OCI-LY3 (cell line): Measurements from ENCODE around the gene ALDH2.
"Not testable (repeated sequence)": the region's sequence is repeated elsewhere in the genome, so short reads cannot be mapped to it uniquely, and the experiment has no call there.

Source experiments
- H2AFZ ChIP-seq: fragments of 200-600, 300-600 bp; shearing (Covaris generic); 2 replicates; pipeline ENCODE4 v1.6.0; 2014; ENCODE audit warnings: antibody characterized with exemption, low read depth, low read length
- H3K27ac ChIP-seq: fragments of 200-600, 300-600 bp; sonication (generic); 2 replicates; pipeline ENCODE4 v1.5.1; 2014; ENCODE audit warnings: mild to moderate bottlenecking, low read length, moderate library complexity, mixed read lengths
- H3K27me3 ChIP-seq: fragments of 200-600, 300-600 bp; sonication (generic); 2 replicates; pipeline ENCODE4 v1.6.1; 2014; ENCODE audit warnings: low read depth, low read length, mixed read lengths
- H3K36me3 ChIP-seq: fragments of 200-600, 300-600 bp; sonication (generic); replicated peaks from 2 replicates; pipeline ENCODE3; 2014; ENCODE audit warnings: low read depth, low read length, mixed read lengths
- H3K4me1 ChIP-seq: fragments of 300-600, 200-600 bp; sonication (generic); 2 replicates; pipeline ENCODE4 v1.6.1; 2014; ENCODE audit warnings: low read length, mixed read lengths
- H3K4me2 ChIP-seq: fragments of 200-600, 300-600 bp; sonication (generic); 2 replicates; pipeline ENCODE4 v1.6.1; 2014; ENCODE audit warnings: low read length, mixed read lengths
- H3K4me3 ChIP-seq: fragments of 300-600, 200-600 bp; sonication (generic); 2 replicates; pipeline ENCODE4 v1.5.1; 2014; ENCODE audit warnings: antibody characterized with exemption, mild to moderate bottlenecking, low read length, moderate library complexity
- H3K79me2 ChIP-seq: fragments of 300-600, 200-600 bp; shearing (Covaris generic); 2 replicates; pipeline ENCODE4 v1.6.1; 2014; ENCODE audit warnings: mild to moderate bottlenecking, low read length, mixed read lengths
- H3K9ac ChIP-seq: fragments of 300-600, 200-600 bp; shearing (Covaris generic); 2 replicates; pipeline ENCODE4 v1.6.0; 2014; ENCODE audit warnings: mild to moderate bottlenecking, low read length, moderate library complexity
- H3K9me3 ChIP-seq: fragments of 200-600, 300-600 bp; shearing (Covaris generic); 2 replicates; pipeline ENCODE4 v1.6.1; 2014; ENCODE audit warnings: low read length, mixed read lengths; ENCODE audit not compliant: insufficient read depth
- H4K20me1 ChIP-seq: fragments of 200-600, 300-600 bp; sonication (generic); 2 replicates; pipeline ENCODE4 v1.6.1; 2016; ENCODE audit warnings: low read length, mixed read lengths; ENCODE audit not compliant: insufficient read depth
- CTCF ChIP-seq: fragments of 200-600, 300-600 bp; sonication (generic); IDR thresholded peaks from 2 replicates; pipeline ENCODE4 v1.5.1; 2014; ENCODE audit warnings: antibody characterized with exemption, low read length, low read depth
- EZH2phosphoT487 ChIP-seq: fragments of 200-600 bp; shearing (Covaris generic); IDR thresholded peaks from 2 replicates; pipeline ENCODE4 v1.6.1; 2018; ENCODE audit warnings: antibody characterized with exemption, mixed run types, low read depth

Gene ALDH2

GRCh38 chr12:111826992-111827391 lies 60.3 kb downstream of the ALDH2 start:
- Histone ChIP-seq H3K4me3 (no peak overlapping the region), H3K79me2 (no peaks in the 10 kb centered on the region), H3K4me1 (no peaks in the 10 kb centered on the region), H4K20me1 (no peaks in the 10 kb centered on the region), H3K27ac (no peak overlapping the region), H2AFZ (no peak overlapping the region), H3K36me3 (no peaks in the 10 kb centered on the region), H3K4me2 (no peak overlapping the region), H3K27me3 (peaks cover 14% of the 10 kb centered on the region), H3K9me3 (no peaks in the 10 kb centered on the region), H3K9ac (no peak overlapping the region)
- no peak for TF ChIP-seq EZH2phosphoT487
- no peak for TF ChIP-seq CTCF

DNA sequence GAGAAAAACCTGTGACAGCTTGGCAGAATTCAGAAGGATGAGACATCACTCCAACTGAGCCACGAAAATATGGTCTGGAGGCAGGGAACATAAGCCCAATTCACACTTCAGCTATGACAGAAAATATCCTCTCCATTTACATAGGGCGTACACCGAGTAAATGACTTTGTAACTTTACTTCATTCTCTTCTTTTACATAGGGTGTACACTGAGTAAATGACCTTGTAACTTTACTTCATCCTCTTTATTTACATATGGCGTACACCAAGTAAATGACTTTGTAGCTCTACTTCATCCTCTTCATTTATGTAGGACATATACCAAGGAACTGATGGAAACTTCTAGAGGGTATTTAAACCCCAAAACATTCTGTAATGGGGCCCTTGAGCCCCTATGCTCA lies 61.2 kb downstream of the ALDH2 start:
- Histone ChIP-seq H3K27ac (no peak overlapping the region), H3K79me2 (no peaks in the 10 kb centered on the region), H3K9me3 (no peaks in the 10 kb centered on the region), H3K4me1 (no peaks in the 10 kb centered on the region), H4K20me1 (no peaks in the 10 kb centered on the region), H3K9ac (no peak overlapping the region), H3K36me3 (no peaks in the 10 kb centered on the region), H2AFZ (no peak overlapping the region), H3K4me3 (no peak overlapping the region), H3K27me3 (peaks cover 12% of the 10 kb centered on the region), H3K4me2 (no peak overlapping the region)
- TF ChIP-seq CTCF (no peak), EZH2phosphoT487 (no peak)

GRCh38 chr12:111828338-111828979 lies 61.7 kb downstream of the ALDH2 start:
- Histone ChIP-seq H3K36me3 (no peaks in the 10 kb centered on the region), H3K4me3 (no peak overlapping the region), H3K9me3 (no peaks in the 10 kb centered on the region), H3K27ac (no peak overlapping the region), H3K27me3 (peaks cover 6% of the 10 kb centered on the region), H3K4me2 (no peak overlapping the region), H2AFZ (no peak overlapping the region), H4K20me1 (no peaks in the 10 kb centered on the region), H3K4me1 (no peaks in the 10 kb centered on the region), H3K79me2 (no peaks in the 10 kb centered on the region), H3K9ac (no peak overlapping the region)
- TF ChIP-seq CTCF: no peak
- TF ChIP-seq EZH2phosphoT487: no peak

DNA sequence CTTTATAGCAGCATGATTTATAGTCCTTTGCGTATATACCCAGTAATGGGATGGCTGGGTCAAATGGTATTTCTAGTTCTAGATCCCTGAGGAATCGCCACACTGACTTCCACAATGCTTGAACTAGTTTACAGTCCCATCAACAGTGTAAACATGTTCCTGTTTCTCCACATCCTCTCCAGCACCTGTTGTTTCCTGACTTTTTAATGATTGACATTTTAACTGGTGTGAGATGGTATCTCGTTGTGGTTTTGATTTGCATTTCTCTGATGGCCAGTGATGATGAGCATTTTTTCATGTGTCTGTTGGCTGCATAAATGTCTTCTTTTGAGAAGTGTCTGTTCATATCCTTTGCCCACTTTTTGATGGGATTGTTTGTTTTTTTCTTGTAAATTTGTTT lies 62.9 kb downstream of the ALDH2 start:
- H3K79me2 ChIP-seq, H3K36me3 ChIP-seq, H3K9ac ChIP-seq, H3K4me2 ChIP-seq, H3K4me3 ChIP-seq, H4K20me1 ChIP-seq, H2AFZ ChIP-seq, H3K9me3 ChIP-seq, H3K27me3 ChIP-seq, H3K27ac ChIP-seq, H3K4me1 ChIP-seq: not testable (repeated sequence)

DNA sequence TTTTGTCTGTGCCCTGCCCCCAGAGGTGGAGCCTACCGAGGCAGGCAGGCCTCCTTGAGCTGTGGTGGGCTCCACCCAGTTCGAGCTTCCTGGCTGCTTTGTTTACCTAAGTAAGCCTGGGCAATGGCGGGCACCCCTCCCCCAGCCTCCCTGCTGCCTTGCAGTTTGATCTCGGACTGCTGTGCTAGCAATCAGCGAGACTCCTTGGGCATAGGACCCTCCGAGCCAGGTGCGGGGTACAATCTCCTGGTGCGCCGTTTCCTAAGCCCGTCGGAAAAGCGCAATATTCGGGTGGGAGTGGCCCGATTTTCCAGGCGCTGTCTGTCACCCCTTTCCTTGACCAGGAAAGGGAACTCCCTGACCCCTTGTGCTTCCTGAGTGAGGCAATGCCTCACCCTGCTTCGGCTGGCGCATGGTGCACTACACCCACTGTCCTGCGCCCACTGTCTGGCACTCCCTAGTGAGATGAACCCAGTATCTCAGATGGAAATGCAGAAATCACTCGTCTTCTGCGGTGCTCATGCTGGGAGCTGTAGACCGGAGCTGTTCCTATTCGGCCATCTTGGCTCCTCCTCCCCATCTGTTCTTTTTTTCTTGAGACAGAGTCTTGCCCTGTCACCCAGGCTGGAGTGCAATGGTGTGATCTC lies 68.1 kb downstream of the ALDH2 start:
- H3K4me3 ChIP-seq: peak overlapping the region; percentile 81
- H3K4me1 ChIP-seq, H3K79me2 ChIP-seq, H3K27me3 ChIP-seq, H4K20me1 ChIP-seq, H3K9me3 ChIP-seq, H3K27ac ChIP-seq: not testable (repeated sequence)
- H3K9ac ChIP-seq: peak overlapping the region; percentile 64
- peaks cover 11% of the 10 kb centered on the region for H3K36me3 ChIP-seq
- H3K4me2 ChIP-seq: peak overlapping the region; percentile 76
- peak overlapping the region; percentile 77; the same call in 1 of the 2 replicates for H2AFZ ChIP-seq

- H3K27me3 ChIP-seq: not testable (repeated sequence)
- H3K79me2 ChIP-seq: peaks cover 16% of the 10 kb centered on the region
These were observed 68.9 kb downstream of the ALDH2 start for GRCh38 chr12:111835531-111836181.

More at GRCh38 chr12:111835531-111836181, 68.9 kb downstream of the ALDH2 start:
- H3K9me3 ChIP-seq, H3K4me1 ChIP-seq, H2AFZ ChIP-seq, H3K9ac ChIP-seq, H4K20me1 ChIP-seq, H3K27ac ChIP-seq: not testable (repeated sequence)
- Histone ChIP-seq H3K4me3 (peak overlapping the region; percentile 81; the same call in 1 of the 2 replicates), H3K4me2 (peak overlapping the region; percentile 76), H3K36me3 (peaks cover 14% of the 10 kb centered on the region)
